ENCODE data around the gene KCNK3.

KCNK3 gene

GRCh38 chr2:26752656-26753055 lies 60.1 kb downstream of the KCNK3 start:
- no peak overlapping the region for H3K9ac ChIP-seq
- no peak for TF ChIP-seq CTCF (conservative IDR thresholded peaks at IDR 0.05; ENCODE audit: low read depth, low read length)
- no peaks in the 10 kb centered on the region for H3K36me3 ChIP-seq (ENCODE audit: insufficient read depth)
- no peaks in the 10 kb centered on the region for H4K20me1 ChIP-seq (ENCODE audit: insufficient read depth)
- no peaks in the 10 kb centered on the region for H3K79me2 ChIP-seq (ENCODE audit: insufficient read depth, low read depth)
- H3K27me3 ChIP-seq (ENCODE audit: insufficient read depth, low read depth), result no peaks in the 10 kb centered on the region
- peaks cover 20% of the 10 kb centered on the region for H3K4me1 ChIP-seq (ENCODE audit: low read depth, poor library complexity, severe bottlenecking)
- H3K4me3 ChIP-seq (IDR thresholded peaks at IDR 0.05; ENCODE audit: insufficient read depth, low read depth, low read length), result no peak overlapping the region
- H2AFZ ChIP-seq (ENCODE audit: low read depth), result no peak overlapping the region
- H3K27ac ChIP-seq, result no peak overlapping the region
- no peak overlapping the region for H3K4me2 ChIP-seq

GRCh38 chr2:26754539-26754938 lies 62.0 kb downstream of the KCNK3 start:
- Histone ChIP-seq H3K4me3 (IDR thresholded peaks at IDR 0.05; ENCODE audit: insufficient read depth, low read depth, low read length) (no peak overlapping the region), H3K27me3 (ENCODE audit: insufficient read depth, low read depth) (no peaks in the 10 kb centered on the region), H3K4me2 (no peak overlapping the region), H3K9ac (no peak overlapping the region), H4K20me1 (ENCODE audit: insufficient read depth) (no peaks in the 10 kb centered on the region), H2AFZ (ENCODE audit: low read depth) (no peak overlapping the region), H3K4me1 (ENCODE audit: low read depth, poor library complexity, severe bottlenecking) (peaks cover 34% of the 10 kb centered on the region), H3K36me3 (ENCODE audit: insufficient read depth) (no peaks in the 10 kb centered on the region), H3K27ac (no peak overlapping the region), H3K79me2 (ENCODE audit: insufficient read depth, low read depth) (no peaks in the 10 kb centered on the region)
- no peak for TF ChIP-seq CTCF (conservative IDR thresholded peaks at IDR 0.05; ENCODE audit: low read depth, low read length)

- H3K27me3 ChIP-seq (ENCODE audit: insufficient read depth, low read depth), result no peaks in the 10 kb centered on the region
- H3K4me2 ChIP-seq, result no peak overlapping the region
- H3K27ac ChIP-seq, result no peak overlapping the region
- H3K36me3 ChIP-seq (ENCODE audit: insufficient read depth), result no peaks in the 10 kb centered on the region
- H3K79me2 ChIP-seq (ENCODE audit: insufficient read depth, low read depth), result no peaks in the 10 kb centered on the region
- no peak for TF ChIP-seq CTCF (conservative IDR thresholded peaks at IDR 0.05; ENCODE audit: low read depth, low read length)
- no peak overlapping the region for H3K4me3 ChIP-seq (IDR thresholded peaks at IDR 0.05; ENCODE audit: insufficient read depth, low read depth, low read length)
- H2AFZ ChIP-seq (ENCODE audit: low read depth), result no peak overlapping the region
- H4K20me1 ChIP-seq (ENCODE audit: insufficient read depth), result no peaks in the 10 kb centered on the region
- H3K4me1 ChIP-seq (ENCODE audit: low read depth, poor library complexity, severe bottlenecking), result peaks cover 34% of the 10 kb centered on the region
- H3K9ac ChIP-seq, result no peak overlapping the region
Measured at GRCh38 chr2:26754972-26755670, 62.6 kb downstream of the KCNK3 start.

- Histone ChIP-seq H3K27me3 (ENCODE audit: insufficient read depth, low read depth) (no peaks in the 10 kb centered on the region), H3K4me1 (ENCODE audit: low read depth, poor library complexity, severe bottlenecking) (peaks cover 34% of the 10 kb centered on the region), H3K4me2 (no peak overlapping the region), H3K4me3 (IDR thresholded peaks at IDR 0.05; ENCODE audit: insufficient read depth, low read depth, low read length) (no peak overlapping the region), H2AFZ (ENCODE audit: low read depth) (no peak overlapping the region), H3K9ac (no peak overlapping the region), H4K20me1 (ENCODE audit: insufficient read depth) (no peaks in the 10 kb centered on the region), H3K36me3 (ENCODE audit: insufficient read depth) (no peaks in the 10 kb centered on the region), H3K79me2 (ENCODE audit: insufficient read depth, low read depth) (no peaks in the 10 kb centered on the region), H3K27ac (no peak overlapping the region)
- TF ChIP-seq CTCF (conservative IDR thresholded peaks at IDR 0.05; ENCODE audit: low read depth, low read length), result no peak
Measured at GRCh38 chr2:26756337-26756736, 63.8 kb downstream of the KCNK3 start.

Measured in KMS-11 (cell line).